HCT116 (cell line): ENCODE data around the gene CTNNA2. TPM values are rescaled to one million over a fixed set of nuclear protein-coding genes. Genes with fewer than 3 reads are reported as not detected.

ENCODE experiments used
- ATAC-seq: fragments of 200-7000 bp; cut with Tn5 transposase; 2 replicates; pipeline ENCODE4 v1.9.1; 2020; ENCODE audit warnings: mild to moderate bottlenecking, moderate library complexity
- BruUV-seq: library from RNA; stranded (reverse); fragments of 400-500 nt; replicated peaks from 2 replicates; lab custom pipeline; 2021; lab: Mats Ljungman, UMichigan
- CTCF ChIA-PET: fragments of 300-600 bp; sonication (Branson Sonifier 250); formaldehyde crosslinking; loops from one replicate; lab custom pipeline; 2021; ENCODE audit warnings: antibody characterized with exemption; lab: Charles Lee
- POLR2A ChIA-PET: fragments of 300-600, 350-600 bp; sonication (Branson Sonifier 250); formaldehyde crosslinking; loops from one replicate; lab custom pipeline; 2021; ENCODE audit warnings: antibody characterized with exemption; lab: Charles Lee
- RAD21 ChIA-PET, 2 experiments: fragments of 300-600 bp; sonication (Branson Sonifier 250); formaldehyde crosslinking; loops; one replicate each; lab custom pipeline; 2023; ENCODE audit warnings: low total read pairs in 2 of 2; ENCODE audit not compliant: uncharacterized antibody in 2 of 2, unreplicated experiment in 2 of 2, low non-redundant PET in 1 of 2; lab: Charles Lee
- DNase-seq: peaks from one replicate; pipeline ENCODE4 v3.0.0-alpha.2; 2010; ENCODE audit warnings: low read depth, low spot score
- H2AFZ ChIP-seq: fragments of 200-600 bp; shearing (Covaris generic), sonication (generic); 2 replicates; pipeline ENCODE4 v1.6.1; 2017; ENCODE audit warnings: low read depth, mixed run types, mixed read lengths, antibody characterized with exemption, low read length; ENCODE audit not compliant: poor library complexity, severe bottlenecking
- H3K27ac ChIP-seq: 2 replicates; pipeline ENCODE4 v1.5.1; 2012; ENCODE audit warnings: low read depth, low read length
- H3K27me3 ChIP-seq: fragments of 200-600 bp; sonication (generic); 2 replicates; pipeline ENCODE4 v1.6.1; 2016; ENCODE audit warnings: mixed run types, low read length, mixed read lengths; ENCODE audit not compliant: insufficient read depth
- H3K36me3 ChIP-seq, 2 experiments: fragments of 200-500 bp in 1 of 2; fragments of 200-600 bp in 1 of 2; sonication (Bioruptor generic) in 1 of 2; sonication (generic) in 1 of 2; 2 replicates each; pipeline versions ENCODE4 v1.5.1 to v1.6.1; 2014 to 2016; ENCODE audit warnings: low read length in 2 of 2, inconsistent platforms in 1 of 2, mixed read lengths in 1 of 2, mixed run types in 1 of 2; ENCODE audit not compliant: insufficient read depth in 2 of 2, control insufficient read depth in 1 of 2
- H3K4me1 ChIP-seq, 2 experiments: fragments of 200-600 bp in 1 of 2; sonication (generic) in 1 of 2; 2 replicates each; pipeline versions ENCODE4 v1.5.1 to v1.6.1; 2012 to 2017; ENCODE audit warnings: low read length in 2 of 2, inconsistent platforms in 1 of 2, mild to moderate bottlenecking in 1 of 2, mixed read lengths in 1 of 2, mixed run types in 1 of 2, moderate library complexity in 1 of 2; ENCODE audit not compliant: insufficient read depth in 2 of 2, control insufficient read depth in 1 of 2
- H3K4me2 ChIP-seq: fragments of 200-600 bp; sonication (generic); 2 replicates; pipeline ENCODE4 v1.6.1; 2017; ENCODE audit warnings: mixed run types, low read length, mixed read lengths
- H3K4me3 ChIP-seq, 2 experiments: fragments of 200-600 bp in 1 of 2; sonication (generic) in 1 of 2; replicated peaks in 1 of 2; 2 replicates each; pipeline ENCODE4 v1.5.1; 2011 to 2016; ENCODE audit warnings: low read length in 2 of 2, control low read depth in 1 of 2, low read depth in 1 of 2, mild to moderate bottlenecking in 1 of 2, mixed read lengths in 1 of 2, mixed run types in 1 of 2
- H3K79me2 ChIP-seq: fragments of 200-600 bp; sonication (generic); 2 replicates; pipeline ENCODE4 v1.6.1; 2017; ENCODE audit warnings: mild to moderate bottlenecking, mixed run types, low read length, moderate library complexity, mixed read lengths; ENCODE audit not compliant: insufficient read depth
- H3K9ac ChIP-seq: fragments of 200-600 bp; sonication (generic); 2 replicates; pipeline ENCODE4 v1.6.1; 2016; ENCODE audit warnings: low read length, mixed read lengths
- H3K9me2 ChIP-seq: fragments of 200-600 bp; sonication (generic), shearing (Covaris generic); 2 replicates; pipeline ENCODE4 v1.6.1; 2017; ENCODE audit warnings: mixed run types, mild to moderate bottlenecking, moderate library complexity; ENCODE audit not compliant: insufficient read depth
- H3K9me3 ChIP-seq, 2 experiments: fragments of 200-500 bp in 1 of 2; fragments of 200-600 bp in 1 of 2; sonication (Bioruptor generic) in 1 of 2; sonication (generic) in 1 of 2; 2 replicates each; pipeline ENCODE4 v1.6.1; 2014 to 2017; ENCODE audit warnings: low read length in 2 of 2, mixed read lengths in 2 of 2, inconsistent platforms in 1 of 2, low read depth in 1 of 2, mild to moderate bottlenecking in 1 of 2, mixed run types in 1 of 2, moderate library complexity in 1 of 2; ENCODE audit not compliant: control insufficient read depth in 1 of 2, insufficient read depth in 1 of 2
- H4K20me1 ChIP-seq: fragments of 200-600 bp; sonication (generic), shearing (Covaris generic); 2 replicates; pipeline ENCODE4 v1.6.1; 2017; ENCODE audit warnings: mixed run types, mild to moderate bottlenecking, moderate library complexity; ENCODE audit not compliant: insufficient read depth
- ATF3 ChIP-seq: IDR thresholded peaks from 2 replicates; pipeline ENCODE4 v1.6.1; 2012
- CTCF ChIP-seq, 3 experiments: fragments of 200-600 bp in 1 of 3; sonication (generic) in 1 of 3; IDR thresholded peaks in 2 of 3; conservative IDR thresholded peaks in 1 of 3; 2 replicates each; pipeline ENCODE4 v1.5.1; 2012 to 2017; ENCODE audit warnings: low read depth in 2 of 3, low read length in 2 of 3, antibody characterized with exemption in 1 of 3, borderline replicate concordance in 1 of 3, control low read depth in 1 of 3, mild to moderate bottlenecking in 1 of 3, mixed read lengths in 1 of 3, mixed run types in 1 of 3, moderate library complexity in 1 of 3; ENCODE audit not compliant: insufficient read depth in 1 of 3
- EGR1 ChIP-seq: IDR thresholded peaks from 2 replicates; pipeline ENCODE4 v1.6.1; 2012; ENCODE audit warnings: low read depth
- ELF1 ChIP-seq: IDR thresholded peaks from 2 replicates; pipeline ENCODE4 v1.6.1; 2012; ENCODE audit warnings: low read depth, borderline replicate concordance
- EZH2 ChIP-seq: fragments of 200-600 bp; sonication (generic); IDR thresholded peaks from 2 replicates; pipeline ENCODE4 v1.6.1; 2017; ENCODE audit warnings: antibody characterized with exemption, mixed run types
- FOSL1 ChIP-seq: IDR thresholded peaks from 2 replicates; pipeline ENCODE4 v1.6.1; 2012; ENCODE audit warnings: low read depth
- JUND ChIP-seq: IDR thresholded peaks from 2 replicates; pipeline ENCODE4 v1.6.1; 2012
- MAX ChIP-seq: IDR thresholded peaks from 2 replicates; pipeline ENCODE4 v1.6.1; 2012
- POLR2A ChIP-seq: IDR thresholded peaks from 2 replicates; pipeline ENCODE4 v1.7.0; 2011; ENCODE audit warnings: borderline replicate concordance; ENCODE audit not compliant: insufficient read depth, insufficient read length; ENCODE audit errors: extremely low read depth
- POLR2AphosphoS5 ChIP-seq: IDR thresholded peaks from 2 replicates; pipeline ENCODE4 v1.6.1; 2011; ENCODE audit warnings: mild to moderate bottlenecking, low read depth, low read length, moderate library complexity
- TCF7L2 ChIP-seq: IDR thresholded peaks from 2 replicates; pipeline ENCODE4 v1.7.0; 2011; ENCODE audit warnings: borderline replicate concordance, inconsistent platforms; ENCODE audit not compliant: insufficient read depth, insufficient read length; ENCODE audit errors: extremely low read depth
- YY1 ChIP-seq: IDR thresholded peaks from 2 replicates; pipeline ENCODE4 v1.6.1; 2011; ENCODE audit warnings: low read length, low read depth, moderate library complexity, mild to moderate bottlenecking; ENCODE audit not compliant: insufficient replicate concordance; ENCODE audit errors: extremely low read depth
- ZBTB33 ChIP-seq: IDR thresholded peaks from 2 replicates; pipeline ENCODE4 v1.6.1; 2011; ENCODE audit warnings: mild to moderate bottlenecking, low read length, moderate library complexity; ENCODE audit not compliant: insufficient replicate concordance; ENCODE audit errors: extremely low read depth
- ZNF274 ChIP-seq: fragments of 200-500 bp; sonication (Bioruptor generic); IDR thresholded peaks from 2 replicates; pipeline ENCODE4 v1.6.1; 2014; ENCODE audit warnings: mild to moderate bottlenecking, low read depth, low read length, inconsistent platforms
- intact Hi-C: fragments of 100-400 bp; cut with micrococcal nuclease; formaldehyde crosslinking; loops from 2 replicates; pipeline ENCODE4 v1.10.0; 2022
- total RNA-seq: library from RNA; stranded (reverse); gene quantifications from one replicate; pipeline ENCODE4 v1.2.1, GENCODE V29; 2021; ENCODE audit not compliant: unreplicated experiment

The CTNNA2 gene
- total RNA-seq, 1 experiment from 2014 or later, result not detected

GRCh38 chr2:79945653-79946445 is 433.0 kb downstream of the CTNNA2 start:
- Histone ChIP-seq H4K20me1 (no peaks in the 10 kb centered on the region), H3K79me2 (no peaks in the 10 kb centered on the region), H3K4me2 (no peak overlapping the region), H2AFZ (no peak overlapping the region), H3K9me3 (peaks cover 0 to 7% of the 10 kb centered on the region in 2 experiments; a peak in 2 of 4 replicates), H3K9ac (no peak overlapping the region), H3K9me2 (no peaks in the 10 kb centered on the region), H3K27me3 (no peaks in the 10 kb centered on the region), H3K36me3 (no peaks in the 10 kb centered on the region), H3K27ac (no peak overlapping the region), H3K4me1 (no peaks in the 10 kb centered on the region), H3K4me3 (no peak overlapping the region)
- DNase-seq (no peak), ATAC-seq (no peak)
- ChIA-PET POLR2A (no interaction called here), CTCF (no interaction called here), RAD21 (no interaction called here)
- no TSS peak for BruUV-seq
- intact Hi-C loops, result no loop called here
- no peak for TF ChIP-seq POLR2A
- no peak for TF ChIP-seq EZH2
- no peak for TF ChIP-seq JUND
- TF ChIP-seq POLR2AphosphoS5, result no peak
- no peak for TF ChIP-seq MAX
- no peak for TF ChIP-seq ATF3
- no peak for TF ChIP-seq EGR1
- TF ChIP-seq ZBTB33, result no peak
- TF ChIP-seq ELF1, result no peak
- no peak for TF ChIP-seq FOSL1
- no peak for TF ChIP-seq ZNF274
- no peak for TF ChIP-seq CTCF (IDR thresholded peaks at IDR 0.05 in 2 of 3, conservative IDR thresholded peaks at IDR 0.05 in 1 of 3; ENCODE audit: borderline replicate concordance in 1 of 3, insufficient read depth in 1 of 3, low read depth in 2 of 3, low read length in 2 of 3)
- no peak for TF ChIP-seq YY1
- TF ChIP-seq TCF7L2, result no peak
- TF ChIP-seq, all 23 proteins: peak for 0
